Fibroblast of skin of back (primary cell): ENCODE data around the gene CAMTA1.

Experiments used
- DNase-seq: peaks from one replicate; pipeline ENCODE4 v3.0.0-alpha.2; 2013

CAMTA1 gene

GRCh38 chr1:7609311-7609994 is 824.2 kb downstream of the CAMTA1 start:
- no peak for DNase-seq

- no peak for DNase-seq
These were observed 825.0 kb downstream of the CAMTA1 start for GRCh38 chr1:7610106-7610731.

- DNase-seq = no peak
These were observed 825.7 kb downstream of the CAMTA1 start for GRCh38 chr1:7610936-7611335.

- DNase-seq = no peak
These were observed 826.3 kb downstream of the CAMTA1 start for GRCh38 chr1:7611421-7612010.

- DNase-seq = no peak
These were observed 828.0 kb downstream of the CAMTA1 start for GRCh38 chr1:7613106-7613850.

GRCh38 chr1:7613851-7614205 is 828.6 kb downstream of the CAMTA1 start:
- DNase-seq = no peak

- no peak for DNase-seq
These were observed 829.4 kb downstream of the CAMTA1 start for GRCh38 chr1:7614576-7615074.

- no peak for DNase-seq
These were observed 829.9 kb downstream of the CAMTA1 start for GRCh38 chr1:7615138-7615537.

- DNase-seq = peak; percentile 57
These were observed 831.0 kb downstream of the CAMTA1 start for GRCh38 chr1:7616076-7616832.

GRCh38 chr1:7616953-7617352 is 831.7 kb downstream of the CAMTA1 start:
- no peak for DNase-seq

GRCh38 chr1:7617826-7618225 is 832.6 kb downstream of the CAMTA1 start:
- DNase-seq = no peak

GRCh38 chr1:7620196-7620595 is 834.9 kb downstream of the CAMTA1 start:
- DNase-seq = no peak

GRCh38 chr1:7621334-7622219 is 836.3 kb downstream of the CAMTA1 start:
- no peak for DNase-seq

- DNase-seq = no peak
These were observed 838.6 kb downstream of the CAMTA1 start for GRCh38 chr1:7623842-7624241.

GRCh38 chr1:7624791-7625355 is 839.6 kb downstream of the CAMTA1 start:
- DNase-seq = no peak

- no peak for DNase-seq
These were observed 840.1 kb downstream of the CAMTA1 start for GRCh38 chr1:7625401-7625800.

GRCh38 chr1:7628273-7628672 is 843.0 kb downstream of the CAMTA1 start:
- DNase-seq = no peak

- DNase-seq = no peak
These were observed 843.8 kb downstream of the CAMTA1 start for GRCh38 chr1:7629011-7629410.

- DNase-seq = no peak
These were observed 844.4 kb downstream of the CAMTA1 start for GRCh38 chr1:7629465-7630195.

GRCh38 chr1:7630378-7630777 is 845.1 kb downstream of the CAMTA1 start:
- no peak for DNase-seq
